Stimulated activated CD4-positive, alpha-beta T cell treated with anti-CD3 and anti-CD28 coated beads, Interleukin-1b, Interleukin-23, amount 100 ng/mL, for 24 hours (primary cell): ENCODE results near the gene FAXDC2.

Experiments used
- DNase-seq, 4 experiments: peaks; one replicate each; pipeline ENCODE4 v3.0.0-alpha.2; 2020; ENCODE audit warnings: low read depth in 4 of 4, low spot score in 1 of 4

The FAXDC2 gene, protein sequence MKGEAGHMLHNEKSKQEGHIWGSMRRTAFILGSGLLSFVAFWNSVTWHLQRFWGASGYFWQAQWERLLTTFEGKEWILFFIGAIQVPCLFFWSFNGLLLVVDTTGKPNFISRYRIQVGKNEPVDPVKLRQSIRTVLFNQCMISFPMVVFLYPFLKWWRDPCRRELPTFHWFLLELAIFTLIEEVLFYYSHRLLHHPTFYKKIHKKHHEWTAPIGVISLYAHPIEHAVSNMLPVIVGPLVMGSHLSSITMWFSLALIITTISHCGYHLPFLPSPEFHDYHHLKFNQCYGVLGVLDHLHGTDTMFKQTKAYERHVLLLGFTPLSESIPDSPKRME

DNA sequence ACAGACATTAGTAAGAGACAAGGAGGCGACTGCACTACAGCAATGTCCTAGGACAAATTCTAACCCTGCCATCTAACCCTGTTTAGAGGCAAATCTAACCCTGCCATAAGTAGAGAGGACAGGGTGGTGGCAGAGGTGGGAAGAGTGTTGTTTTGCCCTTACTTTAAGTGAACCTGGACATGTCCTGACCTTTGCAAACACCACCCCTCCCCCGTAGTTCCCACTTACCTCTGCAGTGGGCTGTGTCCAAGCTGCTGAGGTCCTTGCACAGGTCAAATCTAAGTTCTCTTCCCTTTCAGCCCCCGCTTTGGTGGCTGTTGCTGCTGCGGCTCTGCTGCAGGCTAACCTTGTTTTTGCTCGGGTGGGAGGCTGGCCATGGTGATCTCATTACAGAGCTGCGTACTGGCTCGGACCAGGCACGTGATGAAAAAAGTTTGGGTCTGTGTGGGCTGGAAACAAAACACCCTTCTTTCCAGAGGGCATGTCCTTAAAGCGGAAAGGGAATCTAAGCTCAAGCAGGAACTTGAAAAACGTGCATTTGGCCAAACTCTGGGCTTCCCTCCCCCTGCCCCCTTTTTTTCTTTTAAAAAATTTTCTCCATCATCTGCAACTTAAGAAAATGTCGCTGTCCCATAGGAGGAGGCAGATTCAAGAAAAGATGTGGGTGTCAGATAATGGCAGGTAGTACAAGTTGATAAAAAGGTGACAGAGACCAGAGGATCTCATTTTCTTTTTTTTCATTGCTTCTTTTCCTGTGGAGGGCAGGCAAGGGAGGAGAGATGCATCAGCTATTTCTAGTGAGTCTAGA is at the start of gene FAXDC2:
Gene FAXDC2 (minus strand): TSS at position 349 of the 808 bp plus-strand sequence. CDS start 12,425 bp downstream, outside the sequence.
- DNase-seq, result no peak

DNA sequence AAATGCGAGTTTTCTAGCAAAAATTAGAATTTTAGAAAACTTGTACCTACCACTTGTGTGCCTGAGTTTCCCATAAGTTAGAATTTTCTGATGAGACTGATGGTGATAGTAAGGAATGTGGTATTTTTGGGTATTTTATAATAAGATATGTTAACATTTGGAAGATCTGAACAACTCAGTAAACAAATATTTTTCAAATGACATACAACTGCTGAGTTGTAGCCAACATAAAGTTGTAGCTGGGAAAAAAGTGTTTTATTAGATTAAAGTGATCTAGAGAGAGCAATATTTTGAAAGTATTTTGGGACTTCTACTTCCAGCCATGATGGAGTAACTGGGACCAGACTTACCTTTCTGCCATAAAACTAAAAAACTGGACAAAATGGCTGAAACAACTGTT is 49.7 kb upstream of the FAXDC2 start:
- DNase-seq, result no peak

DNA sequence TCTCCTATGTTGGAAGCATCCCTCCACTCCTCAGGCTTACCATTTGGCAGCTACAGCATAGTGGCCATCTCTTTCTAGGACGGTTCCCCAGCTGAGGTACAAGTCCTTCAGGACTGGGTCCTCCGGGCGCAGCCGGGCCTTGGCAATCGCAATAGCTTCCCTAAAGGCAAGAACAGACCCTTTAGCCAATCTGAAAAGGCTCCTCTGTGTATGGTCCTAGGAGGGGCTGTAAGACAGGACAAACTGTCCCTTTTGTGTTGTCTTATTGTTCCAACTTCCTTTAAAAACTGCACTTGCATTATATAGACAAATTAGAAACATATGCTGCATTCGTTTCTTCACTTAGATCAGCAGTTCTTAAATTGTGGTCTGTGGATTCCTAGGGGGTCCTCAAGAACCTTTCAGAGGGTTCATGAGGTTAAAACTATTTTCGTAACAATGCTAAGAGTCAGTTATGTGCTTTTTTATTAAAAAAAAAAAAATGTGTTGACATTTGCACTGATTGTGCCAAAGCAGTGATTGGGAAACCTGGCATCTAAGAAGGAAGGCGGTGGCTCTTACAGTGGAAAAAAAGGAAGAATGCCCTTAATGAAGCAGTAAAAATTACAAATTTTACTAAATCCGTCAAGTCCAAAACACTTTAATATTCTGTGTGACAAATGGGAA is 48.9 kb upstream of the FAXDC2 start:
- DNase-seq, result no peak

DNA sequence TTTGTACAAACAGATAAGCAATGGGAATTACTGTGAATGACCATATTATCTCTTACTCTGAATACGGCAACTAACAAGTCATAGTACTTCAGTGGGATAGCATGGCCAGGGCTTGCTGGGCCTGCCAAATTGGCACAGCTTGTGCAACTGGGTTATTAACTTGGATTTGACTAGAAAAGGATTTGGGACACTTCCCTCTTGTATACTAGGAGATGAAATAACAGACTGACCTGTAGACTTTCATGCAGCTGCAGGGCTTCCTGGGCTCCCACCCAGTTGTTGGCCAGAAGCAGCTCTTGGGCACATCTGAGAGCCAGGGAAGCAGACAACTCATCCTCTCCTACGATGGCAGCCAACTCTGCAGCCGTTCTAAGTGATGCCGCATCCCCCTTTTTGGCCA is 47.8 kb upstream of the FAXDC2 start:
- no peak for DNase-seq

DNA sequence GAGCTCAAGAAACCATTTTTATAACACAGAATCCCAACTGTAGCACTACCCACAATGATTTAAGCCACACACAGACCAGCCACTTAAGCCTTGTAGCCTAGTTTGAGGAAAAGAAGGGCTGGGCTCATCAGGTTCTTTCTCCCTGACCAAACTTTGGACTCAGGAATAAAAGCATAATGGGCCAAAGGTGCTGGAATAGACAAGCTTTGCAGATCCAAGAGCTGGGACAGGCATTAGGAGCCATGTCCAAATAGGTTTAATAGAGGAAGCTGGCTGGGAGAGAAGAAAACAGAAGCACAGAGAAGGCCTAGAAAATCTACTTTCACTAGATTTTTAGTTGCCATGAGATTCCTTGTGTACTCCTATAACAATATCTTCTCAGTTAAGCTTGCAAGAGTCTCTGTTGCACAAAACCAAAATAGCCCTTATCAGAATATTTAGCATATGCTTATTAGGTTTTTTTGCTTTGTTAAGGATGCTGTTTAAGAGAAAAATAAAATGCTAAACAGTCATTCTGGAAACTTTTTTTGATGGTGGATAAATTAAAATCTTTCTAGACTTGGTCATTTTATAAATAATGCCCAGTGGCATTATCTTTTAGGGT is 46.3 kb upstream of the FAXDC2 start:
- DNase-seq, result no peak

DNA sequence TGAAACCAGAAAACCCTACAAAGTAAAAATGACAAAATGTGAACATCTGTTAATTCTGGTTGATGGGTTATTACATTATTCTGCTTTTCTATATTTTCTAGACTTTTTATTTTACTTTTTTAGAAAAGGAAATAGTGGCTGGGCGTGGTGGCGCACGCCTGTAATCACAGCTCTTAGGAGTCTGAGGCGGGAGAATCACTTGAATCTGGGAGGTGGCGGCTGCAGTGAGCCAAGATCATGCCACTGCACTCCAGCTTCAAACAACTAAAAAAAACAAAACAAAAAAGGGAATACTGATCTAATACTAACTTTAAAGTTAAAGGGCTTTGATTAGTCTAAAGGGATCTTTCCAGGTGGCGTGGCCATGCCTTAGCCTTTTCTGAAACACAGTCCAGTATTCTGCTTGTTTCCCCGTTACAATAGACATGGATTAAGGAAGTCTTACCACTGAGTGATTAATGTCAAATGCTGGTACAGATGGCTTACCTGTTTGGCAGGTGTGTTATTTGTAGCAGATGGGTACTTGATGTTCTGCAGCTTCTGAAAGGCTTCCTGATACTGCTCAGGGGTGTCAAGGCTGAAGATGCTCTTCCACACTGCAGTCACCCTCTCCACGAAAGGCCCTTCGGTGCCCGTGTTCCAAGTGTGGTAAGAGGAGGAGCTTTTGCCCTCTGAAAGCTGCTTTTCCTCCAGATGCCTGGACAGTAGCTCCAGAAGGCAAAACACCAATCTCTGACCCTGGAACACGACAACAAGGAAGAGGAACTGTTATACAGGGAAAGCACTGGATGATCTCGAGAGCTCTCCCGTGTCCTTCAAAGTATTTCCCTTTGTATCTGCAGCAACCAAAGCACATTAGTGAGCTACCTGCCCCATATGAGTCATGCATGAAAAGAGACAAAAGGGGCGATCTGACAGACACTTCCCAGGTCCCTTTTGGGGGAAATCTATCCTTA is 45.5 kb upstream of the FAXDC2 start:
- DNase-seq, result no peak

DNA sequence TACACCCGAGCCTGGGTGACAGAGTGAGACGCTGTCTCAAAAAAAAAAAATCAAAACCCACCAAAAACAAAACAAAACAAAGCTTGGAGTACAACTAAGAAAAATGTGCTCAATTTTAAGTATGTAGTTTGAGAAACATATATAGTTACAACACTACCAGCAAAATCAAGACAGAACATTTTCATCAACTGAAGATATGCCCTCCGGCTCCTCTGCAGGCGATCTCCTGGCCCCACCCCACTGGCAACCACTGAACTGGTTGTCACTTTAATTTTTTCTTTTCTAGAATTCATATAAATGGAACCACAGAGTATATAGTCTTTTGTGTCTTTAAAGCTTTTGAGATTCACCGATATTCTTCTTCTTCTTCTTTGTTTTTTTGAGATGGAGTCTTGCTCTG is 43.0 kb upstream of the FAXDC2 start:
- DNase-seq, result no peak

DNA sequence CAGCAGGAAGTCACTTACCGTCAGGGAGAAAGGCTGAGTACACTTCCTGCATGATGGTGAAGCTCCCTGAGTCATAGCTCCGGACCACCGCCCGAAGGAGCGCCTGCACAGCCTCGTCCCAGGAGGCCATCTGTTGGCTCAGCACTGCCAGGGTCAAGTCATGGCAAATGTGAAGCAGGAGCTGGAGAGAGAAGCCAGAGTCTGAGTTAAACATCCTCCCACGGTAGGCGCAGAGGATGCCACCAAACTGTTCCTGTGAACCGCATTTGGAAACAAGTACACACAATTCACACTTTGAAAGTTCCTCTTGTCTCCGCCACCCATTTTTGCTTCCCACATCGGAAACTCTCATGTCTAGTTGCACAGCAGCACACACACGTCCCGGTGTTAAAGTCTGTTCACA is 42.0 kb upstream of the FAXDC2 start:
- no peak for DNase-seq

DNA sequence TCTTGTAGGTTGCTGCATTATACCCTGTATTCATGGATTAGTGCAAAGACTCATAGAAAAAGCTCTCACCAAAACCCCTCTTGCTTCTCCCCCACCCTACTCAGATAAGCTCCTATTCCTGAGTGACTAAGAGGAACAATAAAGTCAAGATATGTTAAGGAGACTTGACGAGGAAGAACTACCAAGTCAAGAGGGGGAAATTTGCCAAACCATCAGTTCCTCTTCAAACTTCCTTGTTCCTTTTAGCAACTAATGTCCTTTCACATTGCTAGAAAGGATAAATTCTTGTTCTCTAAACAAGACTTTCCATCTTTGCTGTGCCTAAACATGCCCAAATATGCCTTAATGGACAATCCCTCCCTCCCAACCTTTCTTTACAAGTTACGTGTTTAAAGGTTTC is 35.0 kb upstream of the FAXDC2 start:
- DNase-seq, result no peak

DNA sequence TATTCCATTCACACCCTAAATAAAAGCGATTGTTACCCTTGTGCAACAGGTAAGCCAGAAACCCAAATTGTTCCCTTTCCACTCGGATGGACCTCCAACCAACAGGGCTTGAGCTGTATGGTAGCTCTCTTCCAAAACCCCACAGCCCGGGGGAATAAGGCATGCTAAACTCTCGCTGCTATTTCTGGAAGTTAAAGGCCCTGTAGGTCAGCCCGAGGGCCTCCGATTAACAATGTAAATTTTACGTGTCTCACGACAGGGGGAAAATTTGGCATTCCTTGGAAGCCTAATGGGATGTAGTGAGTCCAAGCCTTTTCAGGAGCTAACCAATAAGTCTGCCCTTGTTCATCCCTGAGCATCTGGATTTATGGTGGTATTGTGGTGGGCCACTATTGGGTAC is 34.0 kb upstream of the FAXDC2 start:
- no peak for DNase-seq

DNA sequence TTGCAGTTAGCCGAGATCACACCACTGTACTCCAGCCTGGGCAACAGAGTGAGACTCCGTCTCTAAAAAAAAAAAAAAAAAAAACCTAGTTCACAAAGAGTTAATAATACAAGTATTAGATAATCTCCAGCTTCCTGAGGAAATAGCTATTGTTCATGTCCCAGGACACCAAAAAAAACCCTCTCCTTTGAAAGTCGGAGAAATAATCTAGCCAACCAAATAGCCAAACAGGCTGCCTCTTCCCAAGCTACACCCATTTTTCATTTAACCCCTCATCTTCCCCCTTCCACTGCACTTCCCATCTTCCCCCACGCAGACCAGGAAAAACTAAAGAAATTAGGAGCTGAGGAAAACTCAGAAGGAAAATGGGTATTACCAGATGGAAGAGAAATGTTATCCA is 31.6 kb upstream of the FAXDC2 start:
- DNase-seq, result no peak

DNA sequence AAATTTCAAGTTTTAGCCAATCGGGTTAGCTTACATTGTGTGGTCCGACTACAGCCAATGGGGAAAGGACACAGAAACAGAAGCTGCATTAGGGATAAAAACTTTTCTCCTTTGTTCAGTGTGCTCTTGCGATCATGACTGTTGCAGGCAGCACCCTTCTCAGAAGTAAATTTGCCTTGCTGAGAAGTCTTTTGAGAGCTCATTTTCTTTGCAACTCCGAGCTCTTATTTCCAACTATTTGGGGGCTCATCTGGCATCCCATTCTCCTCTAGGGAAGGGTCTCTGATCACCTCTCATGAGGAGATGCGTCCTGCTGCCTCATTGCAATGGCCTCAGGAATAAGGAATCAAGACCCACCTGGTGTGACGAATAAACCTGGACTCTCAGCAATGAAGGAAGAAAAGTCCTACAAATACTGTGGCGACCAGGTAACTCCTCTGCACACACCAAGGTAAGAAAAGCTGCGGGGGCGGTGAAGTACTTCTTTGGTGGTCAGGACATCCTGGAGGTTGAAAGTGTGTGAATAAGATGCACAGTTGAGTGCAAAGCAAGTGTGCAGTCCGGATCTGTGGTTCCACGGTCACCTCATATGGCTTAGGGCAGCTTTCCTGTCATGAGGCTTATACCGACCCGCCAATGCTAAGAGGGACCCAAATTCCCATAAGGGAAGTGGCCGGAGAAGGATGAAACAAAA is 28.4 kb upstream of the FAXDC2 start:
- DNase-seq, result no peak

DNA sequence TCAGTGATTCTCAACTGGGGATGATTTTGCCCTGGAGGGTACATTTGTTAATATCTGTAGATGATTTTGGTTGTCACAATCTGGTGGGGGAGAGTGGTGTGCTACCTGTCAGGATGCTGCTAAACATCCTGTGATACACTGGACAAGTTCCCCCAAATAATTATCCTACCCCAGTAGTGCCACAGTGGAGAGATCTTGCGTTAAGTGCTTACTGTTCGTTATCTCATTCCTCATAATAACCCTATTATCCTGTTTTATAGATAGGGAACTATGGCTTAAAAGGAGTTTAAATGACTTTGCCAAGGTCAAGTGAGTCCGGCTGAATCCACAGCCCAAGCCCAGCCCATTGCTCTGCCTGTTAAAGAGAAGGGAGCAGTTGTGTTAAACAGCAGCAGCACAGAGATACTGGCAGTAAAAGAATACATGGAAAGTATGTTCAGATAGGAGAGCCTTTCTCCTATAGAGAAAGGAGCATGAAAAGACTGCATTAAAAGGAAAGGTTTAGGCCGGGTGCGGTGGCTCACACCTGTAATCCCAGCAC is 23.5 kb upstream of the FAXDC2 start:
- no peak for DNase-seq

DNA sequence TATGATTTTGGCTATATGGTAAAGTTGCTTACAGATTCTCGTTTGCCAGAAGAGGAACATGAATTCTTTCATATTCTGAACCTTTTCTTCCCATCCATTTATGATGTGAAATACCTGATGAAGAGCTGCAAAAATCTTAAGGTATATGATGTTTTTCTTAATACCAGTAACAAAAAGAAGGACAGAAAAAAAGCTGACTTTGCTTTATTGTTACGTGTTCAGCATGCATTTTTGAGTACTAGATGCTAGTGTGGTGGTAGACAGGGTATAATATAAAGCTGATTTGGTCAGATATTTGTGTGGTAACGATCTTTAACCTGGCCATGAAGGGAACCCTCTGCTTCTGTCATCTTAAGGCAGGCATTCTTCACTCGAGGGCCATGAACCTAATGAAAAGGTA is 21.3 kb upstream of the FAXDC2 start:
- DNase-seq, result no peak

DNA sequence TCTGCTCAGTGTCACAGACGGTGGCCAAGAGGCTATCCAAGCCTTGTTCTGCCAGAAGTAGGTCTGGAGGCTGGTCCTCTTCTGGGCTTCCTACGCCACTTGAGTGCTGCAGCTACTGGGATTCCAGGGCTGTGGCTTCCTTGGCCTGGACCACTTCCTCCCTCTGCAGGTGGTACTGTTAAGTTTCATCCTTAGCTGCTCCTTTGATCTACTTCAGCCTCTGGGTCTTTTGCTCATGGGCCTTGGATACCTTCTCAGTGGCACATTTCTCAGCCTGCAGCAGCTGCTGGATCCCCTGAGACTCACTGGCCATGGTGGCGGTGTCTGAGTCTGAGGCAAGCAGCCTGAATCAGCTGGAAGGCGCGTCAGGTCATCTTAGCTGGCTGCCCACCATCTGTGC is 18.3 kb upstream of the FAXDC2 start:
- DNase-seq, result no peak

DNA sequence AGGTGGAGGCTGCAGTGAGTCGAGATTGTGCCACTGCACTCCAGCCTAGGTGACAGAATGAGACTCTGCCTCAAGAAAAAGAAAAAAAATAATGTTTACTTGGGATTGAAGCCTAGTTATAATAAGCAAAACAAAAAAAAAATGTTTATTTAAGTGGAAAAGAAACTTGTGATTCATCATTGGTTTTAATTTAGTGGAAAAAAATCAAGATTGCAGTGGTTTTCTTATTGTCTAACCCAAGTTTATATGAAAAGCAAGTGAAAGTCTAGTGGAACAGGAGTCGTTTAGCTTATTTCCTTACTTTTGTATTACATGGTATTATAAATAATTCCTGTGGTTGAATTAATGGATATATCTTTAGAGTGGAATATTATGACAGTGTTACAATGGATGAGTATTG is 16.4 kb upstream of the FAXDC2 start:
- DNase-seq, result no peak

DNA sequence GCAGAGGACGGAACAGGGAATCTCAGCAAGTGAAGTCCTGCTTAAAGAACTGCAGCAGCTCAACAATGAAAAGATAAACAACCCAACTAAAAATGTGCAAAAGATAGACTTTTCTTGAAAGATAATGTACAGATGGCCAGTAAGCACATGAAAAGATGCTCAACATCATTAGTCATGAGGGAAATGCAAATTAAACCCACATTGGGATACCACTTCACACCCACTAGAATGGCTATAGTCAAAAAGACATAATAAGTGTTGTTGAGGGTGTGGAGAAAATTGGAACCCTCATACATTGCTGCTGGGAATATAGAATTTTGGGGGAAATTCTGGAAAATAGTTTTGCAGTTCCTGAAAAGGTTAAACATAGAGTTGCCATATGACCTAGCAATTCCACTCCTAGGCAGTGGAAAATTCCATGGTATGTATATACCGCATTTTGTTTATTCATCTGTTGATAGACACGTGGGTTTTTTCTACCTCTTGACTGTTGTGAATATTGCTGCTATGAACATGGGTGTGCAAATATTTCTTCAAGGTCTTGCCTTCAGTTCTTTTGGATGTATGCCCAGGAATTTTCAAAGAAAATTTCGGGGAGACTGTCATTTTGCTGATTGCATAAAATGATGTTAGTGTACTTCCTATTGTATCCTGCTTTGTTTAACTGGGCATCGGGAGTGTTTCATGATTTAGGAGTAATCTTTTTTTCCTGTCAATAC is 15.2 kb upstream of the FAXDC2 start:
- no peak for DNase-seq

DNA sequence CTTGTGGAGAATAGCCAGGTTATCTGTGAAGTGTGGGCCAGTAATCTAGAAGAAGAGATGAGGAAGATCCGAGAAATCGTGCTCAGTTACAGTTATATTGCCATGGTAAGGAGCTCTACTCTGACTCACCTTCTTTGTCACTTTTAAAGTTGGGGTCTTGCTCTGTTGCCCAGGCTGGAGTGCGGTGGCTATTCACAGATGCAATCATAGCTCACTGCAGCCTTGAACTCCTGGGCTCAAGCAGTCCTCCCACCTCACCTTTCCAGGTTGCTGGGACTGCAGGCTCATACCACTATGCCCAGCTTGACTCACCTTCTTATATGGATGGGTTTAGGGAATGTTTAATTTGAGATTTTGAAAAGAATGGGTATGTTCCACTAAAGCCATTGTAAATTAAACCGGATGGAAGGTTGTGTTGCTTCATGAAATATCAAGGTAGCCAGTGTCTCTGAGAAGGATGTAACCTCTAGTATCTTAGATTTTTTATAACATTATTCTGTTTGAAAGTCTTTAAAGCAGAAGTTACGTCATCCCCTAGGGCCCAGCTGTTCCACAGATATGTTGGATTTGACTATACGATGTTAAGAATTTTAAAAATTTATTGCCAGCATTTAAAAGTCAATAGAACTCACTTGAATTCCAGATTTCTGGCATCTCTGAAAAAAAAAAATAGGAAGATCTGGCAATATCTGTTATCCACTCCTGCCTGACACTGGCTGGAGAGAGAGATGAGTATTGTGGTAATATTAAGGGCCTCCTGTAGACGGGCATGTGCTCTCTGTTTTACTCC is 13.1 kb upstream of the FAXDC2 start:
- no peak for DNase-seq
